GM21717 (cell line): ENCODE data around the gene FTO.
A peak's percentile ranks its signal among the peaks of the same experiment; 100 is the strongest.

ENCODE experiments used
- ATAC-seq: cut with Tn5 transposase; IDR thresholded peaks from one replicate; pipeline ENCODE4 v1.9.1; 2021; ENCODE audit warnings: mild to moderate bottlenecking, moderate library complexity; ENCODE audit not compliant: unreplicated experiment

FTO gene

DNA sequence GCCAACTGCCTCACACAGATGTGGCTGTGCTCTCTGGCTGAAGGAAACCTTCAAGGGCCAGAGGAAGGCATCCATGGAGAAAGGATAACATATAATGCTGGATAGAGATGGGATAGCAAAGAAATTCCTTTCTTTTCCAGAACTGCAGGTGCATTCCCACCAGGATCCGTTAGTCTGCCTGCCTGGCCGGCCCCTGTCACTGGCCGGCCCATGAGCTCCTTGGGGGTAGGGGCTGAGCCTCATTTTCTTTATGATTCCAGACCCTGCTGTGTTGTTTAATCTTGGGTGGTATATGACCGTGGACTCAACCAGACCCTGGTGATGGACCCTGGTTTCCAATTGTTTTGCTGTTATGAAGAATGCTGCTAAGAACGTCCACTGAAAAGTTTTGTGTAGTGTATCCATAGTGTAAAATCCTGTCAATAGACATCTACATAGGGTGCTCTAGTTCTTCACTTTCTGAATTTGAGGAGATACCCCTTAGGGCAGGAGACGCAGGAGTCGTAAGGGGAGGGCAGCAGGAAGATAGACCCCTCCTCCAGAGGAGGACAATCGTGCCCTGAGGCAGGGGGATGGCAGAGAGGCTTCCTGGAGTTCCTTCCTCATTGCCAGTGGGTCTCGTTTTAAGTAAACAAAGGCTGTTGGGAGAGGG lies 489.2 kb downstream of the FTO start:
- no peak for ATAC-seq

DNA sequence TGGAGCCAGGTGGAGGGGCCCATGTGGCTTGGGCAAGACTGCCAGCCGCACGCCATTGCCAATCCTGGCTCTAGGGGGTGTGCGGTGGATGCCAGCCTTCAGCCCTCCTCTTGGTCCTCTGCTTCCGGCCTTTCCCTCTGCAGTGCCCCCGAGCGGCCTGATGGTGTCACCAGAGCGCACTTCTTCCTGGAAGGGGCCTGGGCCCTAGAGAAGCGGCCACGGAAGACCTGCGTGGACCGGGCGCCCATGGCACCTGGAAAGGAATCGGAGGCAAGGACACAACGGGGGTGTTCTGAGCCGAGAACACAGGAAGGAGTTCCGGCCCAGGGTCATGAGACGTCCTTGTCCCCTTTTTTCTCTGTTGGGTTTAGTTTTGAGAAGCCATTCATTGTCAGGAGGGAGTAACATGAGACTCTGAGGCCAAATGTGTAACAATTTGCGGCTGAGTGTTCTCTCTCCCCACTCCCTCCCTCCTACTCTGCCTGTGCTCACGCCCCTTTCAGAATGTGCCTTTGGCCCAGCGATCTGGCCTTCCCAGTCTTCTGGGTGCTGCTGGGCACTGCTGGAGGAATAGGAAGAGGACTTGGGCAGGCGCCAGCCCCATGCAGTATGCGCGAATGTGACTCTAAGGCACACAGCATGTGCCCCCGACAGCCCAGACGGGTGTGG lies 489.8 kb downstream of the FTO start:
- peak; percentile 95 for ATAC-seq

DNA sequence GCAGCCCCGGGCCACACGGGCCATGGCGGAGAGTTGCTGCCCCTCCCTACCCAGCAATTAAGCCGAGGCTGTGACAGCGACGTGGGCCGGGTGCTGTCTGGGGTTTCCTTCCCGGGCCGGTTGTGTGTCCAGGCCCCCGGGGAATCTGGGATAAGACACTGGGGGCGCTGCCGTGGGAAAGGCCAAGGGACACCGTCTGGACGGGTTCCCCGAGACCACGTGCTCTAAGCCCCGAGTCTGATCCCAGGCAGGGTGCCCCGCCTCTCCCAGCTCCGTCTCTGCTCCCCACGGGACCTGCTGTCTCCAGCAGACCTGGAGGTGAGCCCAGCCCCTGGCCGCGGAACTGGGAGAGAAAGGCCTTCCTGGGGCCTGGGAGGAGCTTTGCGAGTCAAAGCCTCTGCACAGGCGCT lies 490.4 kb downstream of the FTO start:
- ATAC-seq = no peak

DNA sequence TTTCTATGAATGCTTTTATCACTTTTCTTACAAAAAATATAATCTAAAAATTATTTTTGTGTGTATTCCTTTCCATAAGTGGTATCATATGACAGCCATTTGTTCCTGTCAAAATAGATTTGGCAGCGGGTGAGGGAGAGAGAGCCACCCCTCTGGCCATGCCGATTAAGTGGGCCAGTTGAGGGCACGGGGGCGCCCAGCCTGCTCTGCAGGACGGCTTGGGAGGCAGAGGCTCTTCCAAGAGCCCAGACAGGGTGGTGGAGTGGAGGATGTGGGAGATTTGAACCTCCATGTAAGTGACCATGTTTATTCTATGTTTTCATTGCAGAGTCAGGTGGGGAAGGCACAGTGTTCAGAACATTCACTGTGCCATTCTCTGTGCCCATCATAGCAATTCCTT lies 493.8 kb downstream of the FTO start:
- ATAC-seq = no peak

DNA sequence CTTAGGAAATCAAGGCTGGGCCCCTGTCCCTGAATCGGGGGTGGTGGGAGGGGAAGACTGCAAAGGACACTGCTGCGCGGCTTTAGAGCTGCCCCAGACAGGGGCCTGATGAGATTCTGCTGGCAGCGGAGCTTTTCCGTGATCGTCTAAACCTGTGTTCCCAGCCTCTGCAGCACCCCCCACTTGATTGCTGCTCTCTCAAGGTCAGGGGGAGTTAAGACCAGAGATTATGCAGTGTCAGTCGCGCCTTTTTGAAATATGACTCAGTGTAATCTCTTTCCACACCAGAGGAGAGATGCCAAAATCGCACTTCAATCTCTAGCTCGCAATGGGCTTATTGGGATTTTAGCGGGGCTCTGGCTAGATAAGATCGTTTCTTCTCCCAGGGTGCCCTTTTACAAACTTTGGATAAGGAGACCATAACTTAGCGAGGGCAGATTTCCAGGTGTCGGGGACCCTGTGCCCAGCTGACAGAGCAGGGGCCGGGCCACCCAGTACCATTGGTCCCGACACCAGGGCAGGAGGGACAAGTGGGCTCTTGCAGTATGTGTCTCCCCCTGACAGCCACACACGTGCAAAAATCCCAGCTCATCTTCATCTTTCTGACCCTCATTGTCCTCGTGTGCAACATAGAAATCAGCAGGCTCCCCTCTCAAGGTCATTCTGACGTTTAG lies 495.7 kb downstream of the FTO start:
- ATAC-seq = no peak

DNA sequence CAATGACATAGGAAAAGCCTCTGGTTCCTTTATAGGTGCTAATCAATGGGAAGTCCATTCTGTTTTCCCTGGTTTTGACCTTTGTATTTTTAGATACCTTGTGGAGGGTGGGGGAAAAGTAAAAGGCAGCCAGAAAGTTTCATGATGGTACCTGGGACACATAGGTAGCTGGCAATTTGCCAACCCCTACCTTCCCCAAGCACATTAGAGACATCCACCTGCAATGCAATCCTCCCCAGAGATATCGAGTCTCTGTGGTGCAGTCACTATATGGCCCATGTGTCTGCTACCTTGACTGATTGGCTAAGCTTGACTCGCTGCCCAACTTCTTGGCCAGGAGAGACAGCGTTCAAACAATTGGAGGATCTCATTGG lies 496.2 kb downstream of the FTO start:
- ATAC-seq = no peak

DNA sequence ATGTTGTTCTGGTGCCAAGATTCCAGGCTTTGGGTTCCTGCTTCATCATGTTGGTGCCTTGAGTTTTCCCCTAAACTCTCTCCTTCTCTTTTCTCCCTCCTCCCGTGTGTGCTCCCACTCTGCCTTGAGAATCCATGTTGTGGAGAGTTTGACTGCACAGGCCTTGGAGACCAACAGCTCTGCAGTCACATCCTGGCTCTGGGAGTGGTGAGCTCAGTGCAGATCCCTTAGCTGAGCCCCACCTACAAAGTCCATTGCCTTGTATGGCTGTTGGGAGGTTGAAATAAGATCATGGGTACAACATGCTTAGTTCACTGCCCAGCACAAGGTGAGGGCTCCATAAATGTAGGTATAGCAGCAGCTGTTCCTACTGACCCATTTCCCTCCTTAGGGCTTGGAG lies 496.8 kb downstream of the FTO start:
- no peak for ATAC-seq

DNA sequence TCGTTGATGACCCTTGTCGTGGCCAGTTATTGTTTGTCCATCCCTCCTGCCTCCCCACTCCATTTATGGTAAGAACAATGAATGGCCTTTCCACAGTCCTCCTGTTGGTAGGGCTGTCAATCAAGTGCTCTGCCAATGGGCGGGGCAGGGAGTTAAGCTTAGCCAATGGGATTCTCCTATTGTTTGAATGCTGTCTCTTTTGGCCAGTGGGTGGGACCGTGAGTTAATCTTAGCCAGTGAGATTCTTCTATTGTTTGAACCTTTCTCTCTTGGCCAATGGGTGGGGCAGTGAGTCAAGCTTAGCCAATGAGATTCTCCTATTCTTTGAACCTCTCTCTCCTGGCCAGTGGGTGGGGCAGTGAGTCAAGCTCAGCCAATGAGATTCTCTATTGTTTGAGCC lies 497.2 kb downstream of the FTO start:
- ATAC-seq = no peak
